OCI-LY1 (cell line): ENCODE data around the gene LTBP2.
"Not testable (repeated sequence)": the region's sequence is repeated elsewhere in the genome, so short reads cannot be mapped to it uniquely, and the experiment has no call there.

Source experiments
- H2AFZ ChIP-seq: fragments of 200-600 bp; sonication (generic), shearing (Covaris generic); 2 replicates; pipeline ENCODE4 v1.6.0; 2014; ENCODE audit warnings: antibody characterized with exemption, mild to moderate bottlenecking, low read length
- H3F3A ChIP-seq: fragments of 200-600 bp; sonication (generic), shearing (Covaris generic); 2 replicates; pipeline ENCODE4 v1.6.0; 2014; ENCODE audit warnings: mild to moderate bottlenecking, antibody characterized with exemption, low read length, moderate library complexity; ENCODE audit not compliant: insufficient read depth
- H3K27ac ChIP-seq: fragments of 200-600 bp; sonication (generic); 2 replicates; pipeline ENCODE4 v1.5.1; 2014; ENCODE audit warnings: low read length, mixed run types, mild to moderate bottlenecking, low read depth; ENCODE audit not compliant: poor library complexity, severe bottlenecking
- H3K27me3 ChIP-seq: fragments of 200-600 bp; sonication (generic); 2 replicates; pipeline ENCODE4 v1.6.0; 2014; ENCODE audit warnings: antibody characterized with exemption, mild to moderate bottlenecking, low read length, moderate library complexity; ENCODE audit not compliant: insufficient read depth
- H3K36me3 ChIP-seq: fragments of 200-600 bp; sonication (generic); 2 replicates; pipeline ENCODE4 v1.6.1; 2014; ENCODE audit warnings: mild to moderate bottlenecking, antibody characterized with exemption, low read length, moderate library complexity, mixed read lengths; ENCODE audit not compliant: insufficient read depth
- H3K4me1 ChIP-seq: fragments of 200-600 bp; sonication (generic); 2 replicates; pipeline ENCODE4 v1.5.1; 2014; ENCODE audit warnings: mild to moderate bottlenecking, low read length, moderate library complexity; ENCODE audit not compliant: insufficient read depth, severe bottlenecking
- H3K4me2 ChIP-seq: fragments of 200-600 bp; sonication (generic), shearing (Covaris generic); 2 replicates; pipeline ENCODE4 v1.6.1; 2014; ENCODE audit warnings: low read length
- H3K4me3 ChIP-seq: fragments of 200-600 bp; sonication (generic); 2 replicates; pipeline ENCODE4 v1.5.1; 2014; ENCODE audit warnings: low read length, low read depth, mild to moderate bottlenecking, mixed read lengths; ENCODE audit not compliant: poor library complexity, severe bottlenecking
- H3K79me2 ChIP-seq: fragments of 200-600 bp; shearing (Covaris generic); 2 replicates; pipeline ENCODE4 v1.6.1; 2016; ENCODE audit warnings: mixed run types, low read length, mixed read lengths; ENCODE audit not compliant: insufficient read depth
- H3K9ac ChIP-seq: fragments of 200-600 bp; sonication (generic), shearing (Covaris generic); 2 replicates; pipeline ENCODE4 v1.6.1; 2014; ENCODE audit warnings: mild to moderate bottlenecking, low read length, mixed read lengths
- H3K9me2 ChIP-seq: fragments of 200-600 bp; sonication (generic), shearing (Covaris generic); 2 replicates; pipeline ENCODE4 v1.6.1; 2014; ENCODE audit warnings: low read depth, mild to moderate bottlenecking, low read length, mixed read lengths
- H3K9me3 ChIP-seq: fragments of 200-600 bp; shearing (Covaris generic); 2 replicates; pipeline ENCODE4 v1.6.1; 2014; ENCODE audit warnings: low read length, mixed read lengths
- H4K20me1 ChIP-seq: fragments of 200-600 bp; sonication (generic), shearing (Covaris generic); 2 replicates; pipeline ENCODE4 v1.6.0; 2016; ENCODE audit warnings: mild to moderate bottlenecking, low read length; ENCODE audit not compliant: insufficient read depth
- CTCF ChIP-seq: fragments of 200-600 bp; sonication (generic), shearing (Covaris generic); IDR thresholded peaks from 2 replicates; pipeline ENCODE4 v1.5.1; 2017; ENCODE audit warnings: mild to moderate bottlenecking, antibody characterized with exemption, low read length, moderate library complexity, mixed read lengths
- EZH2 ChIP-seq: fragments of 200-600 bp; sonication (generic), shearing (Covaris generic); IDR thresholded peaks from 2 replicates; pipeline ENCODE4 v1.8.0; 2017; ENCODE audit warnings: borderline replicate concordance, mixed run types, mild to moderate bottlenecking, antibody characterized with exemption, low read length, moderate library complexity, mixed read lengths

LTBP2 gene

GRCh38 chr14:74541225-74541624 is 70.8 kb downstream of the LTBP2 start:
- Histone ChIP-seq H3K79me2 (no peaks in the 10 kb centered on the region), H3K4me2 (no peak overlapping the region), H3K9me3 (no peaks in the 10 kb centered on the region), H3K27ac (no peak overlapping the region), H3F3A (no peaks in the 10 kb centered on the region), H3K27me3 (no peaks in the 10 kb centered on the region), H3K36me3 (no peaks in the 10 kb centered on the region), H3K9ac (no peak overlapping the region), H4K20me1 (no peaks in the 10 kb centered on the region), H3K9me2 (no peaks in the 10 kb centered on the region), H2AFZ (no peak overlapping the region), H3K4me3 (no peak overlapping the region), H3K4me1 (no peaks in the 10 kb centered on the region)
- TF ChIP-seq CTCF (no peak), EZH2 (no peak)

- Histone ChIP-seq H3F3A (no peaks in the 10 kb centered on the region), H3K27ac (no peak overlapping the region), H3K9me2 (no peaks in the 10 kb centered on the region), H2AFZ (no peak overlapping the region), H3K4me2 (no peak overlapping the region), H3K27me3 (no peaks in the 10 kb centered on the region), H3K4me1 (no peaks in the 10 kb centered on the region), H3K9me3 (no peaks in the 10 kb centered on the region), H3K4me3 (no peak overlapping the region), H3K36me3 (no peaks in the 10 kb centered on the region), H4K20me1 (no peaks in the 10 kb centered on the region), H3K79me2 (no peaks in the 10 kb centered on the region), H3K9ac (no peak overlapping the region)
- no peak for TF ChIP-seq CTCF
- no peak for TF ChIP-seq EZH2
These were observed 72.5 kb downstream of the LTBP2 start for GRCh38 chr14:74539503-74539902.

DNA sequence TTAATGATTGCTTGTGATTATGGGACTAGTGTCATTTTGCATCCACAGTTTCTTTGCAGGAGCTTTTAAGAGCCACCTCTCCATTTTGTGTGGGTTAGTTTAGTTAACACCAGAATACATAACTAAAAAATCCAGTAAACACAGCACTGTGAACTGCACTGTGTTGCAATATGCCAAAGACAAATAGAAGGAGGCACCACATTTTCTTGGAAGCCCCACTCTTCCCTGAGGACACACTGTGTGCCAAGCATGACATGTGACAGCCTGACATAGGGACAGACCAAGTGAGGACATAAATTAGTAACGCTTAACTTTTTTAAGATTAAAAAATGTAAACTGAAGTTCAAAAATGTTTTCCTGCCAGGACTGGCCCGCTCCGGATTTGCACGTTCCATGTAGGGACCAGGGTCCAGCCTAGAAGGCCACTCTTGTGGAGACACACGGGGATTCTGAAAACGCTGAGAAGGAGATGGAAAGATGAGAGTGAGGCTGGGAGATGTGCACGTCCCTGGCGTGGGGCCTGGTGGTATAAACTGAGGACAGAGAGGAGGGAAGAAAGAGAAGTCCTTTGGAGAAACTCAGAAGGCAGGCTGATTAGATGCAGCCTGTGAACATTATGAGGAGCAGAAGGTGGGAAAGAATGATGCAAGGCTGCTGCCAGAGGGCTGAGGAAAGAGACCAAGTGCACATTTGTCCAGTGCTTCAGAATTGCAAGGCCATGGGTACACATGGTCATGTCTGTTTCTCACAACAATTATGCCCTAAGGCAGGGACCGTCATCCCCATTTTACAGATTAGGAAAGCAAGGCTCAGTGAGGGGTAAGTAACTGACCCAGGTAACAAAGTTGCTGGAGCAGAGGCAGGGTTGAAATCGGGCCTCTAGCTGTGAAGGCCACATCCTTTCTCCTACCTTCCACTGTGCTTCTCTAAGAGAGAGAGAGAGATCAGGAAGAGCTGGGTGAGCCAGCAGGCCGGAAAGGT is 73.3 kb downstream of the LTBP2 start:
- Histone ChIP-seq H3K27ac (no peak overlapping the region), H3K4me3 (no peak overlapping the region), H3F3A (no peaks in the 10 kb centered on the region), H3K27me3 (no peaks in the 10 kb centered on the region), H3K9me3 (no peaks in the 10 kb centered on the region), H3K36me3 (no peaks in the 10 kb centered on the region), H2AFZ (no peak overlapping the region), H3K4me2 (no peak overlapping the region), H3K79me2 (no peaks in the 10 kb centered on the region), H3K9ac (no peak overlapping the region), H3K9me2 (no peaks in the 10 kb centered on the region), H3K4me1 (no peaks in the 10 kb centered on the region), H4K20me1 (no peaks in the 10 kb centered on the region)
- no peak for TF ChIP-seq EZH2
- TF ChIP-seq CTCF: no peak

DNA sequence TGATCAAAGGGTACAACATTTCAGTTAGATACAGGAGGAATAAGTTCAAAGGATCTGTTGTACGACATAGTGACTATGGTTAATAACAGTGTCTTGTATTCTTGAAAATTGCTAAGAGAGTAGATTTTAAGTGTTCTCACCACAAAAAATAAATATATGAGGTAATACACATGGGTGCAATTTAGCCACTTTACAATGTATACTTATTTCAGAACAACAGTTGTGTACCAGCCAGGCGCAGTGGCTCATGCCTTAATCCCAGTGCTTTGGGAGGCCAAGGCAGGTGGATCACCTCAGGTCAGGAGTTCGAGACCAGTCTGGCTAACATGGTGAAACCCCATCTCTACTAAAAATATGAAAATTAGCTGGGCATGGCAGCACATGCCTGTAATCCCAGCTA is 75.7 kb downstream of the LTBP2 start:
- not testable (repeated sequence) for H4K20me1 ChIP-seq, H3K79me2 ChIP-seq, H3K9me3 ChIP-seq, H3K36me3 ChIP-seq, H3K9me2 ChIP-seq, H2AFZ ChIP-seq, H3K4me3 ChIP-seq, H3K4me2 ChIP-seq, H3K27ac ChIP-seq, H3K4me1 ChIP-seq, H3F3A ChIP-seq, H3K27me3 ChIP-seq, H3K9ac ChIP-seq
